Smooth muscle cell (in vitro differentiated cells): ENCODE data around the gene ITPR2. TPM values are rescaled to one million over a fixed set of nuclear protein-coding genes. Genes with fewer than 3 reads are reported as not detected.

Source experiments
- DNase-seq: peaks from one replicate; lab custom pipeline; 2025; ENCODE audit not compliant: unreplicated experiment; lab: John Stamatoyannopoulos, UW
- H2AFZ ChIP-seq: fragments of 200-600 bp; sonication (generic); 2 replicates; pipeline ENCODE4 v1.6.0; 2016; ENCODE audit warnings: antibody characterized with exemption, low read depth, mild to moderate bottlenecking
- H3F3A ChIP-seq: fragments of 200-600 bp; sonication (generic); 2 replicates; pipeline ENCODE4 v1.6.0; 2017; ENCODE audit warnings: antibody characterized with exemption, low read depth
- H3K27ac ChIP-seq: fragments of 200-600 bp; sonication (generic); 2 replicates; pipeline ENCODE4 v1.5.1; 2016; ENCODE audit warnings: low read depth, mild to moderate bottlenecking
- H3K27me3 ChIP-seq: fragments of 200-600 bp; sonication (generic); 2 replicates; pipeline ENCODE4 v1.6.1; 2016; ENCODE audit warnings: low read depth, mild to moderate bottlenecking
- H3K36me3 ChIP-seq: fragments of 200-600 bp; sonication (generic); 2 replicates; pipeline ENCODE4 v1.5.1; 2016; ENCODE audit warnings: low read depth
- H3K4me1 ChIP-seq: fragments of 200-600 bp; sonication (generic); 2 replicates; pipeline ENCODE4 v1.5.1; 2016; ENCODE audit warnings: low read depth
- H3K4me2 ChIP-seq: fragments of 200-600 bp; sonication (generic); 2 replicates; pipeline ENCODE4 v1.6.0; 2016; ENCODE audit warnings: mild to moderate bottlenecking
- H3K4me3 ChIP-seq: fragments of 200-600 bp; sonication (generic); 2 replicates; pipeline ENCODE4 v1.5.1; 2016; ENCODE audit warnings: mild to moderate bottlenecking
- H3K79me2 ChIP-seq: fragments of 200-600 bp; sonication (generic); 2 replicates; pipeline ENCODE4 v1.6.0; 2016; ENCODE audit warnings: low read depth, mild to moderate bottlenecking
- H3K9ac ChIP-seq: fragments of 200-600 bp; sonication (generic); 2 replicates; pipeline ENCODE4 v1.6.0; 2016; ENCODE audit warnings: low read depth
- H3K9me3 ChIP-seq: fragments of 200-600 bp; sonication (generic); replicated peaks from 2 replicates; pipeline ENCODE4 v1.5.1; 2016; ENCODE audit warnings: low read depth
- H4K20me1 ChIP-seq: fragments of 200-600 bp; sonication (generic); 2 replicates; pipeline ENCODE4 v1.6.0; 2016; ENCODE audit warnings: low read depth
- WGBS: methylation state at CpG from one replicate; pipeline ENCODE4 v1.1.7; 2016; ENCODE audit warnings: low lambda C conversion rate; 5-methylcytosine and 5-hydroxymethylcytosine counted together
- polyA plus RNA-seq: library from polyadenylated mRNA; unstranded; fragments of >200 nt; fragmentation: Nextera tagmentation; extraction: Ambion mirVana; gene quantifications from 2 replicates; pipeline ENCODE4 v1.2.1, GENCODE V29; 2016
- total RNA-seq: library from RNA; depleted of rRNA; stranded (reverse); fragments of >200 nt; gene quantifications from 2 replicates; pipeline ENCODE4 v1.2.3, GENCODE V29; 2014
- TF ChIP-seq, protein P1 (sequence below): fragments of 200-600 bp; sonication (generic); IDR thresholded peaks from 2 replicates; pipeline ENCODE4 v1.5.1; 2017; ENCODE audit warnings: borderline replicate concordance, mild to moderate bottlenecking, antibody characterized with exemption; ENCODE audit not compliant: insufficient read depth, poor library complexity, severe bottlenecking

The ITPR2 gene
- total and polyA plus RNA-seq, 2 experiments from 2014 or later = 6.8 to 17.4 TPM

DNA sequence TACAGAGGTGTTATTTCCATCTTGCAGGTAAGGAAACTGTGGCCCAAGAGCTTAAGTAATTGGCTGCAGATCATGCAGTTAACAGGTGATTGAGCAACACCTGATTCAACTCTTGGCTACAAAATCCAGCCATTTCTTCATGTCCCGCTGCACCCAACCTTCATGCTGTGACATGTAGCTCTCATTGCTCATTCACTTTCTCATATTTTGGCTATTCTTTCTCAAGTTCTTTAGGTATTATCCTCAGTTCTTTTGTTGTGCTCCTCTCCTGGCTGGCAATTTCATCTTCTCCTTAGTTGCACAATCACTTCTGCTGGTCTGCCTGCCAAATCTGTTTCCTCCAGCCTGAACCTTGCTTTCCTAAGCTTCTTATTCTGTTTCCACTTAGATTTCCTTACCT, 336.8 kb downstream of the ITPR2 start:
- H4K20me1 ChIP-seq = no peaks in the 10 kb centered on the region
- H3K27ac ChIP-seq = no peak overlapping the region
- no peak overlapping the region for H3K9ac ChIP-seq
- no peaks in the 10 kb centered on the region for H3K79me2 ChIP-seq
- DNase-seq = no peak
- no peaks in the 10 kb centered on the region for H3F3A ChIP-seq
- H3K4me1 ChIP-seq = no peaks in the 10 kb centered on the region
- 100% methylated on average over 1 of the region's 1 CpG for WGBS
- peaks cover 4% of the 10 kb centered on the region for H3K36me3 ChIP-seq
- H3K4me2 ChIP-seq = no peak overlapping the region
- no peak overlapping the region for H3K4me3 ChIP-seq
- no peaks in the 10 kb centered on the region for H3K9me3 ChIP-seq
- H3K27me3 ChIP-seq = no peaks in the 10 kb centered on the region
- TF ChIP-seq, protein P1, sequence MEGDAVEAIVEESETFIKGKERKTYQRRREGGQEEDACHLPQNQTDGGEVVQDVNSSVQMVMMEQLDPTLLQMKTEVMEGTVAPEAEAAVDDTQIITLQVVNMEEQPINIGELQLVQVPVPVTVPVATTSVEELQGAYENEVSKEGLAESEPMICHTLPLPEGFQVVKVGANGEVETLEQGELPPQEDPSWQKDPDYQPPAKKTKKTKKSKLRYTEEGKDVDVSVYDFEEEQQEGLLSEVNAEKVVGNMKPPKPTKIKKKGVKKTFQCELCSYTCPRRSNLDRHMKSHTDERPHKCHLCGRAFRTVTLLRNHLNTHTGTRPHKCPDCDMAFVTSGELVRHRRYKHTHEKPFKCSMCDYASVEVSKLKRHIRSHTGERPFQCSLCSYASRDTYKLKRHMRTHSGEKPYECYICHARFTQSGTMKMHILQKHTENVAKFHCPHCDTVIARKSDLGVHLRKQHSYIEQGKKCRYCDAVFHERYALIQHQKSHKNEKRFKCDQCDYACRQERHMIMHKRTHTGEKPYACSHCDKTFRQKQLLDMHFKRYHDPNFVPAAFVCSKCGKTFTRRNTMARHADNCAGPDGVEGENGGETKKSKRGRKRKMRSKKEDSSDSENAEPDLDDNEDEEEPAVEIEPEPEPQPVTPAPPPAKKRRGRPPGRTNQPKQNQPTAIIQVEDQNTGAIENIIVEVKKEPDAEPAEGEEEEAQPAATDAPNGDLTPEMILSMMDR = no peak
- H2AFZ ChIP-seq = no peak overlapping the region

- no peaks in the 10 kb centered on the region for H4K20me1 ChIP-seq
- 84% methylated on average over 3 of the region's 3 CpGs for WGBS
- H3K36me3 ChIP-seq = peaks cover 4% of the 10 kb centered on the region
- no peak overlapping the region for H3K4me2 ChIP-seq
- no peaks in the 10 kb centered on the region for H3K79me2 ChIP-seq
- no peaks in the 10 kb centered on the region for H3K4me1 ChIP-seq
- H3K9ac ChIP-seq = no peak overlapping the region
- no peaks in the 10 kb centered on the region for H3K9me3 ChIP-seq
- H3K4me3 ChIP-seq = no peak overlapping the region
- no peak overlapping the region for H3K27ac ChIP-seq
- no peaks in the 10 kb centered on the region for H3F3A ChIP-seq
- no peak for DNase-seq
- H3K27me3 ChIP-seq = no peaks in the 10 kb centered on the region
- H2AFZ ChIP-seq = no peak overlapping the region
- TF ChIP-seq, protein P1 = no peak
These were observed 339.3 kb downstream of the ITPR2 start for GRCh38 chr12:26493656-26494055.

GRCh38 chr12:26492406-26492805, 340.6 kb downstream of the ITPR2 start:
- Histone ChIP-seq H4K20me1 (no peaks in the 10 kb centered on the region), H3K4me3 (no peak overlapping the region)
- WGBS = 100% methylated on average over 1 of the region's 1 CpG

DNA sequence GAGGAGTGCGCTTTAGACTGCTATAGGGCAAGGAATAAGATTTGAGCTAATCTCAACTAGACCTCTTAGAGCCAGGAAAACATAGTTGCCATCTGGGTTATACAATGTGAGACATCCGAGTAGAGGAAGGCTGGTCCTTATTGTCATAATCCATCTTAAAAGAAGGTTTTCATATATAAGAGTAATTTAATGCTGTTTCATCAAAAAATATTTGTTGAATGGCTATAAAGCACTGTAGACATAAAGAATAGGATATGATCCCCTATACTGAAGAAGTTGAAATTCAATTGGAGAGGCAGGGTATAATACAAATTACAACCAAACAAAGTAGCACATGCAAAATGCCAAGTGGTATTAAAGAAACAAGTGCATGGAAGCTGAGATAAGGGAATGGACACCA, 343.1 kb downstream of the ITPR2 start:
- H3K27me3 ChIP-seq = no peaks in the 10 kb centered on the region
- TF ChIP-seq, protein P1 = no peak
- no peak for DNase-seq
- H3K9me3 ChIP-seq = no peaks in the 10 kb centered on the region
- no peaks in the 10 kb centered on the region for H3F3A ChIP-seq
- H3K4me1 ChIP-seq = no peaks in the 10 kb centered on the region
- H3K9ac ChIP-seq = no peak overlapping the region
- peaks cover 4% of the 10 kb centered on the region for H3K36me3 ChIP-seq
- WGBS = 90% methylated on average over 2 of the region's 2 CpGs
- no peak overlapping the region for H3K4me2 ChIP-seq
- no peaks in the 10 kb centered on the region for H3K79me2 ChIP-seq
- H4K20me1 ChIP-seq = no peaks in the 10 kb centered on the region
- H2AFZ ChIP-seq = no peak overlapping the region
- H3K27ac ChIP-seq = no peak overlapping the region
- H3K4me3 ChIP-seq = no peak overlapping the region

More at GRCh38 chr12:26492406-26492805, 340.6 kb downstream of the ITPR2 start:
- H3K4me2 ChIP-seq = no peak overlapping the region
- H3K27me3 ChIP-seq = no peaks in the 10 kb centered on the region
- no peak overlapping the region for H2AFZ ChIP-seq
- TF ChIP-seq, protein P1 = no peak
- H3K36me3 ChIP-seq = peaks cover 4% of the 10 kb centered on the region
- H3K9ac ChIP-seq = no peak overlapping the region
- H3K79me2 ChIP-seq = no peaks in the 10 kb centered on the region
- no peak for DNase-seq
- no peak overlapping the region for H3K27ac ChIP-seq
- H3F3A ChIP-seq = no peaks in the 10 kb centered on the region
- H3K9me3 ChIP-seq = no peaks in the 10 kb centered on the region
- H3K4me1 ChIP-seq = no peaks in the 10 kb centered on the region
